Measurements from ENCODE around the gene APPL1. TPM values are rescaled to one million over a fixed set of nuclear protein-coding genes. Genes with fewer than 3 reads are reported as not detected.

The APPL1 gene
- total RNA-seq, 1 donor from 2014 or later: 30.9 TPM

GRCh38 chr3:57309769-57310360 lies 82.3 kb downstream of the APPL1 start:
- TF ChIP-seq CTCF (IDR thresholded peaks at IDR 0.05; ENCODE audit: insufficient read depth, low read length, poor library complexity, severe bottlenecking): no peak
- H3K27me3 ChIP-seq (ENCODE audit: control insufficient read depth, insufficient read depth, low read length): no peaks in the 10 kb centered on the region
- H3K36me3 ChIP-seq (ENCODE audit: control insufficient read depth, insufficient read depth, low read length): no peaks in the 10 kb centered on the region
- DNase-seq (ENCODE audit: low read depth): no peak
- H3K4me3 ChIP-seq (ENCODE audit: low read depth, low read length): no peak overlapping the region

- no peak for DNase-seq (ENCODE audit: low read depth)
- no peaks in the 10 kb centered on the region for H3K27me3 ChIP-seq (ENCODE audit: control insufficient read depth, insufficient read depth, low read length)
- H3K4me3 ChIP-seq (ENCODE audit: low read depth, low read length): no peak overlapping the region
- H3K36me3 ChIP-seq (ENCODE audit: control insufficient read depth, insufficient read depth, low read length): no peaks in the 10 kb centered on the region
- TF ChIP-seq CTCF (IDR thresholded peaks at IDR 0.05; ENCODE audit: insufficient read depth, low read length, poor library complexity, severe bottlenecking): no peak
Observed at GRCh38 chr3:57314204-57314603, 86.7 kb downstream of the APPL1 start.

Other genes with a start within 250 kb of the APPL1 start
- gene SPATA12, start 167.1 kb upstream of the APPL1 start, total RNA-seq: 0.38 and 0.48 TPM in 2 replicates
- gene IL17RD, start 62.4 kb upstream of the APPL1 start, total RNA-seq: 25.7 and 28.7 TPM in 2 replicates
- gene HESX1, start 27.8 kb upstream of the APPL1 start, total RNA-seq: 2.9 and 3.8 TPM in 2 replicates
- not detected in 2 replicates for gene ASB14, start 65.0 kb downstream of the APPL1 start, total RNA-seq

Measured in kidney epithelial cell (primary cell).